AG09319 (cell line): ENCODE data around the gene TMEM134.

Experiments used
- DNase-seq: peaks from one replicate; pipeline ENCODE4 v3.0.0-alpha.2; 2010; ENCODE audit warnings: low read depth; ENCODE audit errors: extremely low read depth
- TF ChIP-seq, protein P1 (sequence below): IDR thresholded peaks from 2 replicates; pipeline ENCODE4 v1.5.1; 2011; ENCODE audit warnings: low read depth, mild to moderate bottlenecking, inconsistent platforms, low read length, moderate library complexity

Gene TMEM134

DNA sequence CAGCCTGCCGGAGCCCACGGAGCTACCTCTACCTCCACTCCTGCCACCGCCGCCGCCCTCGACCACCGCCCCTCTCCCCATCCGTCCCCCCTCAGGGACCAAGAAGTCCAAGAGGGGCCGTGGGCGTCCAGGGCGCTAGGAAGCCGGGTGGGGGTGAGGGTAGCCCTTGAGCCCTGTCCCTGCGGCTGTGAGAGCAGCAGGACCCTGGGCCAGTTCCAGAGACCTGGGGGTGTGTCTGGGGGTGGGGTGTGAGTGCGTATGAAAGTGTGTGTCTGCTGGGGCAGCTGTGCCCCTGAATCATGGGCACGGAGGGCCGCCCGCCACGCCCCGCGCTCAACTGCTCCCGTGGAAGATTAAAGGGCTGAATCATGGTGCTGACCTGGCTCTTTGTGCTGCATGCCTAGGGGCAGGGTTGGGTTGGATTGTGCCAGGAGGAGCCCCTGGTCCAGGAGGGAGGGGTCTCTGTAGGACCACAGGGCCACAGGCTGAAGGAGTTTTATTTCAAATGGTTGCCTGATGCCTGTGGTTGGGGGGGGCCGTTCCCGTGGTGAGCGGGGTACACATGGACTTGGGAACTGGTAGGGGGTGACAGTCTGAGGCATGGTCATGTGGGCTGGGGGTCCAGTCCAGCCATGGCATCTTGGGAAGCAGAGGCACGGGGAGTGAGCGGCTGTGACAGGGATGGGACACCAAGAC, 33.9 kb downstream of the TMEM134 start:
- TF ChIP-seq, protein P1, sequence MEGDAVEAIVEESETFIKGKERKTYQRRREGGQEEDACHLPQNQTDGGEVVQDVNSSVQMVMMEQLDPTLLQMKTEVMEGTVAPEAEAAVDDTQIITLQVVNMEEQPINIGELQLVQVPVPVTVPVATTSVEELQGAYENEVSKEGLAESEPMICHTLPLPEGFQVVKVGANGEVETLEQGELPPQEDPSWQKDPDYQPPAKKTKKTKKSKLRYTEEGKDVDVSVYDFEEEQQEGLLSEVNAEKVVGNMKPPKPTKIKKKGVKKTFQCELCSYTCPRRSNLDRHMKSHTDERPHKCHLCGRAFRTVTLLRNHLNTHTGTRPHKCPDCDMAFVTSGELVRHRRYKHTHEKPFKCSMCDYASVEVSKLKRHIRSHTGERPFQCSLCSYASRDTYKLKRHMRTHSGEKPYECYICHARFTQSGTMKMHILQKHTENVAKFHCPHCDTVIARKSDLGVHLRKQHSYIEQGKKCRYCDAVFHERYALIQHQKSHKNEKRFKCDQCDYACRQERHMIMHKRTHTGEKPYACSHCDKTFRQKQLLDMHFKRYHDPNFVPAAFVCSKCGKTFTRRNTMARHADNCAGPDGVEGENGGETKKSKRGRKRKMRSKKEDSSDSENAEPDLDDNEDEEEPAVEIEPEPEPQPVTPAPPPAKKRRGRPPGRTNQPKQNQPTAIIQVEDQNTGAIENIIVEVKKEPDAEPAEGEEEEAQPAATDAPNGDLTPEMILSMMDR, result no peak
- no peak for DNase-seq

DNA sequence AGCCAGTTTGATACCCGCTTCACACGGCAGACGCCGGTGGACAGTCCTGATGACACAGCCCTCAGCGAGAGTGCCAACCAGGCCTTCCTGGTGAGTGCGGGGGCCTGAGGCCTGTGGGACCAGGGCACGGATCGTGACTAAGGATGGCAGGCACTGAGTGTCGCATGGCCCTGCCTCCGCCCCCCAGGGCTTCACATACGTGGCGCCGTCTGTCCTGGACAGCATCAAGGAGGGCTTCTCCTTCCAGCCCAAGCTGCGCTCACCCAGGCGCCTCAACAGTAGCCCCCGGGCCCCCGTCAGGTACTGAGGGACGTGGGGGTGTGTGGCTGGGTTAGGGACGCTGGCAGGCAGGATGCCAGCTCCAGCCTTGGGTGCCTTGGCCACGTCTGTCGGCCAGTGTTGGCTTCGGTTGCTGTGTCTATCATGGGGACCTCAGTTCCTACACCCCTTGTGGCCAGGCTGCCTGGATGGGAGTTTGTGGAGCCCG, 34.6 kb downstream of the TMEM134 start:
- no peak for DNase-seq
- TF ChIP-seq, protein P1, result no peak

DNA sequence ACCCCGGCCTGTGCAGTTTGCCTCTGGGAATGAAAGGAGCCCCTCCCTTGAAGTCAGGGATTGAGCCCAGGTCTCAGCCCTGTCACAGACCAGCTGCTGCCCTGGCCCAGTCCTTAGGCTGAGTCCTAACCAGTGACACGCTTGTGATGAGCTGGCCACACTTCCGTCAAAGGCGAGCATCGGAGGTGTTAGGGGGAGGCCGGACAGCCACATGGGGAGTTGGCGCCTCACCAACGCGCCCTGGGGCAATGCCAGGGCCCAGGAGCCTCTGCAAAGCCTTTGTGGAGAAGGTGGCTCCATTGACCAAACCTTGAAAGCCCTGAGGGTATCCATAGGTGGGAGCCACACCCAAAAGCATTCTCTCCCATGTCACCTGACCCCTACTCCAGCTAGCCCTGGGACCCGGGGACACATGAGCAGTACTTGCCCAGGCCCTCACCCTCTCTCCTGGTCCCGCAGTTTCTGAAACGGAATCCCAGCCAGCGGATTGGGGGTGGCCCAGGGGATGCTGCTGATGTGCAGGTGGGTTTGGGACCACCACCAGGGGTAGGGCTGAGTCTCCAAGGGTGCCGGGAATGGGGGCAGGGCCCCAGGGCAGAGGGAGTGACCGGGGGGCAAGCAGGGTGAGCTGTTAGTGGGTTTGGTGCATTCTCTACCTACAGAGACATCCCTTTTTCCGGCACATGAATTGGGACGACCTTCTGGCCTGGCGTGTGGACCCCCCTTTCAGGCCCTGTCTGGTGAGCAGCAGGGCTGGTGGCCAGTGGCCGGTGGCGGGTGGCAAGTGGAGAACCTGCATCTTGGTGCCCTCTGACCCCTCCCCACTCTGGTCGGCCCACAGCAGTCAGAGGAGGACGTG, 35.3 kb downstream of the TMEM134 start:
- DNase-seq, result no peak
- TF ChIP-seq, protein P1, result no peak

DNA sequence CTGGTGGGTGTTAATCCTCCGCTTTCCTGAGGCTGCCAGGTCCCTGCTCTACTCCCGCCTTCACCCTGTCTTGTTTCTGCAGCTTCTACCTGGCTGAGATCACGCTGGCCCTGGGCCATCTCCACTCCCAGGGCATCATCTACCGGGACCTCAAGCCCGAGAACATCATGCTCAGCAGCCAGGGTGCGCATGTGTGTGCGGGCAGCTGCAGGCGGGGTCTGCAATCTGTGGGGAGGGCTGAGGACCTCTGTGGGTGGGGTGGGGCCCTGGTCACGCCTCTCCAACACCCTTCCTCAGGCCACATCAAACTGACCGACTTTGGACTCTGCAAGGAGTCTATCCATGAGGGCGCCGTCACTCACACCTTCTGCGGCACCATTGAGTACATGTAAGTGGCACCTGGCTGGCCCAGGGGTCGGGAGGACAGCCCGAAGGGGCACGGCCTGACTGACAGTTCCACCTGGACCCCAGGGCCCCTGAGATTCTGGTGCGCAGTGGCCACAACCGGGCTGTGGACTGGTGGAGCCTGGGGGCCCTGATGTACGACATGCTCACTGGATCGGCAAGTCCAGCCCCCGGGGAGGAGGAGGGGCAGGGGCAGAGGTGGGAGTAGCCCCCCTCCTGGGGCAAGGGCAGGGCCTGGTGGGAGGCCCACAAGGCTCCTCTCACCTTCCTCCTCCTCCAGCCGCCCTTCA, 36.2 kb downstream of the TMEM134 start:
- TF ChIP-seq, protein P1, result no peak
- no peak for DNase-seq

DNA sequence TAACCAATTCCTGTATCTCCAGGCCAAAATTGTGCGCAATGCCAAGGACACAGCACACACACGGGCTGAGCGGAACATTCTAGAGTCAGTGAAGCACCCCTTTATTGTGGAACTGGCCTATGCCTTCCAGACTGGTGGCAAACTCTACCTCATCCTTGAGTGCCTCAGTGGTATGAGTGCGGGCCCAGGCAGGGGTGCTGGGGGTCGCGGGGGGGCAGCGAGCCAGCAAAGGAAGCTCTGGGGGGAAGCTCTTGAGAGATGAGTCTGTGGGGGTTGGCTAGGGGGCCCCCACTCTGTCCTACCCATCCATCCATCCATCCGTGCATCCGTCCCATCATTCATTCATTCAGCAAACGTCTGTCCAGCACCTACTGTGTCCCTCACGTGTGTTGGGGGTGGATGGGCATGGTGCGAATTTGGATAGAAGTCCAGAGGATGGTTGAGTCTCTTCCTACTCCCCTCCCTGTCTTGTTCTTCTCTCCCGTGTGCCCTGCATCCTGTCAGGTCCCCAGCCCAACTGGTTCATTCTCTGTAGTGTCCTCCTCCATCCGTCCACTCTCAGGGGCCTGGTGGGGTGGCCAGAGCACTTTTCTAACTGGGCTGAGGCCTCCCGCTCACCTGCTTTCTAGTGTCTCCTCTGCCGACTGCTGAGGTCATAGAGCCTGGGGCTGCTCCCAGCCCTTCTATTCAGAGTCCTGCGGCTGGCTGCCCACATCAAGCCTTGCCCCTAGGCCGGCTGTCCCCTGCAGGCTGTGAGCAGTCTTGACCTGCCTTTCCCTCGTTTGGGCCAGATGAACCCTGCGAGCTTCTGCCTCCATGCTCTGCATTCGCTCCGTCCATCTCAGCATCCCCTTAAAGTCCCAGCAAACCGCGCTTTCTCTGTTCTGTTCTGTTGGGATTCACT, 37.5 kb downstream of the TMEM134 start:
- no peak for DNase-seq
- TF ChIP-seq, protein P1, result no peak

DNA sequence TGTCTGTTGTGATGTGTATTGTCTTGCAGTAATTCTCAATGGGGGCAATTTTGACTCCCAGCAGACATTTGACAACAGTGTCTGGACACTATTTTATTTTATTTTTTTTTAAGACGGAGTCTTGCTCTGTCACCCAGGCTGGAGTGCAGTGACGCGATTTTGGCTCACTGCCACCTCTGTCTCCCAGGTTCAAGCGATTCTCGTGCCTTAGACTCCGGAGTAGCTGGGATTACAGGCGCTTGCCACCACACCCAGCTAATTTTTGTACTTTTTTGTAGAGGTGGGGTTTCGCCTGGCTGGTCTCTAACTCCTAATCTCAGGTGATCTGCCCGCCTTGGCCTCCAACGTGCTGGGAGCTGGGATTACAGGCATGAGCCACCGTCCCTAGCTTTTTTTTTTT, 39.3 kb downstream of the TMEM134 start:
- TF ChIP-seq, protein P1, result no peak
- DNase-seq, result no peak
